ENCODE data around the gene TRABD.

The TRABD gene

GRCh38 chr22:50184004-50184901, 1.5 kb upstream of the TRABD start:
- no peak for DNase-seq (ENCODE audit: extremely low spot score)
- CTCF ChIA-PET = interaction anchor here (0.7 kb wide), 1 partner anchor 22 kb away, joined by 3 read pairs; no protein-coding TSS in a partner anchor
- POLR2A ChIA-PET = interaction anchor here (1.2 kb wide), 1 partner anchor 13 kb away, joined by 4 read pairs; the partner anchor contains the start of gene PANX2
- no peak for TF ChIP-seq FOXA1 (IDR thresholded peaks at IDR 0.05)
- no peak for TF ChIP-seq BHLHE40 (IDR thresholded peaks at IDR 0.05; ENCODE audit: borderline replicate concordance)

GRCh38 chr22:50184902-50185374, 775 bp upstream of the TRABD start:
- ChIA-PET CTCF (no interaction called here), POLR2A (interaction anchor here (1.2 kb wide), 1 partner anchor 14 kb away, joined by 4 read pairs; the partner anchor contains the start of gene PANX2)
- no peak for DNase-seq (ENCODE audit: extremely low spot score)
- TF ChIP-seq L3MBTL2 (conservative IDR thresholded peaks at IDR 0.05) (no peak), LEF1 (IDR thresholded peaks at IDR 0.05; ENCODE audit: borderline replicate concordance) (no peak), ELF4 (IDR thresholded peaks at IDR 0.05) (no peak), ARNT (IDR thresholded peaks at IDR 0.05) (no peak), CTBP1 (IDR thresholded peaks at IDR 0.05; ENCODE audit: borderline replicate concordance) (no peak), SUZ12 (IDR thresholded peaks at IDR 0.05) (no peak), PKNOX1 (IDR thresholded peaks at IDR 0.05) (no peak), FOXM1 (IDR thresholded peaks at IDR 0.05; ENCODE audit: borderline replicate concordance) (no peak), NFRKB (IDR thresholded peaks at IDR 0.05) (no peak)

- no peak for DNase-seq (ENCODE audit: extremely low spot score)
- POLR2A ChIA-PET = interaction anchor here (1.0 kb wide), 1 partner anchor 15 kb away, joined by 3 read pairs; the partner anchor contains the start of gene PANX2
- TF ChIP-seq FOXK2 (IDR thresholded peaks at IDR 0.05) = no peak
- no peak for TF ChIP-seq ELF4 (IDR thresholded peaks at IDR 0.05)
- no peak for TF ChIP-seq FOXM1 (IDR thresholded peaks at IDR 0.05; ENCODE audit: borderline replicate concordance)
- TF ChIP-seq CTBP1 (IDR thresholded peaks at IDR 0.05; ENCODE audit: borderline replicate concordance) = no peak
- no peak for TF ChIP-seq ARNT (IDR thresholded peaks at IDR 0.05)
- TF ChIP-seq TARDBP (IDR thresholded peaks at IDR 0.05) = no peak
- TF ChIP-seq PKNOX1 (IDR thresholded peaks at IDR 0.05) = no peak
- no peak for TF ChIP-seq BHLHE40 (IDR thresholded peaks at IDR 0.05; ENCODE audit: borderline replicate concordance)
- TF ChIP-seq L3MBTL2 (conservative IDR thresholded peaks at IDR 0.05) = no peak
- TF ChIP-seq SUZ12 (IDR thresholded peaks at IDR 0.05) = no peak
- TF ChIP-seq FOXA1 (IDR thresholded peaks at IDR 0.05) = no peak
- no peak for TF ChIP-seq LEF1 (IDR thresholded peaks at IDR 0.05; ENCODE audit: borderline replicate concordance)
- TF ChIP-seq SP1 (IDR thresholded peaks at IDR 0.05) = no peak
- TF ChIP-seq NFRKB (IDR thresholded peaks at IDR 0.05) = no peak
- no peak for TF ChIP-seq HDGF (IDR thresholded peaks at IDR 0.05; ENCODE audit: borderline replicate concordance)
- TF ChIP-seq ZNF384 (IDR thresholded peaks at IDR 0.05) = no peak
- CTCF ChIA-PET = no interaction called here
Observed at GRCh38 chr22:50186181-50186714, 535 bp downstream of the TRABD start.

- TF ChIP-seq ARNT (IDR thresholded peaks at IDR 0.05) (no peak), FOXK2 (IDR thresholded peaks at IDR 0.05) (no peak), TARDBP (IDR thresholded peaks at IDR 0.05) (no peak), LEF1 (IDR thresholded peaks at IDR 0.05; ENCODE audit: borderline replicate concordance) (no peak), HDGF (IDR thresholded peaks at IDR 0.05; ENCODE audit: borderline replicate concordance) (no peak), ELF4 (IDR thresholded peaks at IDR 0.05) (no peak), CTBP1 (IDR thresholded peaks at IDR 0.05; ENCODE audit: borderline replicate concordance) (no peak), L3MBTL2 (conservative IDR thresholded peaks at IDR 0.05) (no peak), FOXA1 (IDR thresholded peaks at IDR 0.05) (no peak)
- ChIA-PET POLR2A (interaction anchor here (0.7 to 1.0 kb wide), 2 partner anchors 15 to 16 kb away, joined by 3 read pairs; partner anchors contain the start of gene PANX2), CTCF (interaction anchor here (0.6 to 0.9 kb wide), 3 partner anchors 37 to 122 kb away, joined by 3 to 9 read pairs (median 4); no protein-coding TSS in a partner anchor)
- no peak for DNase-seq (ENCODE audit: extremely low spot score)
Observed at GRCh38 chr22:50186761-50187523, 1.2 kb downstream of the TRABD start.

GRCh38 chr22:50188356-50188755, 2.6 kb downstream of the TRABD start:
- CTCF ChIA-PET = interaction anchor here (0.7 kb wide), 1 partner anchor 60 kb away, joined by 4 read pairs; no protein-coding TSS in a partner anchor
- TF ChIP-seq L3MBTL2 (conservative IDR thresholded peaks at IDR 0.05) (no peak), NFRKB (IDR thresholded peaks at IDR 0.05) (no peak), ARNT (IDR thresholded peaks at IDR 0.05) (no peak), FOXA1 (IDR thresholded peaks at IDR 0.05) (no peak), BHLHE40 (IDR thresholded peaks at IDR 0.05; ENCODE audit: borderline replicate concordance) (no peak), FOXK2 (IDR thresholded peaks at IDR 0.05) (no peak), PKNOX1 (IDR thresholded peaks at IDR 0.05) (no peak), SUZ12 (IDR thresholded peaks at IDR 0.05) (no peak), SP1 (IDR thresholded peaks at IDR 0.05) (no peak)
- POLR2A ChIA-PET = no interaction called here
- DNase-seq (ENCODE audit: extremely low spot score) = no peak
